ENCODE data around the gene MLH3.

Gene MLH3

DNA sequence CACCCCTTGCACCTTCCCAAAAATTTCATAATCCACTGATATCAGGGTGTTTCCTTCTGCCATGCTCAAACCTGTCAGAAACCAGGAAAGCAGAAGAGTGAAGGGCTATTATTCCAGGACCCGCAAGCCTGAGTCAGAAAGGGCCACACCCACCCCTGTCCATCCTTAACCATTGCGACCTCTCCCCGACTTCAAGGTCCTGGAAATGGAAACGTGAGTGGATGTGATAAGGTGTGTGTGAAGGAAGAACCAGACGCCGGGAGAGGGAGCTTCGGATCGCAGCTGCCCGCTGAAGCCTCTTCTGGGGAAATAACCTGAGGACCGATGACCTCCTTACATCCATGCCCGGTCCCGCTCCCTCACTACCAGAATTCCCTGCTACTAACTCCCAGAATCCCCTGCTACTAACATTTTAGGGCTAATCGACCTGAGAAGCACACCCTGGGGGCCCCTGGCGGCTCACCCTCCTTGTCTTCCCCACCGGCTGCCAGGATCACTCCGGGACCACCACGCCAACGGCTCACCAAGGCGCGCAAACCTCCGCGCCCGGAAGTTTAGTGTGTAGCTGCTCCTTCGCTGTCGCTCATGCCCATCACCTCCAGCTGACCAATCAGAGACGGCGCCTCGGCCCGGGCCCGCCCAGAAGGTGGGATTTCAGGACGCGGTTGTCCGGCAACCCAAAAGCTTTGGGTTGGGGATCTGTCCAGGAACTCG is 12.4 kb upstream of the MLH3 start, which contains the start of gene ACYP1:
ACYP1 (minus strand) TSS at position 534 of the 714 bp plus-strand sequence; CDS start at position 63, 471 bp downstream.
- TF ChIP-seq CTCF (IDR thresholded peaks at IDR 0.05; ENCODE audit: low read depth, low read length): no peak
- peak; percentile 94 for DNase-seq
- Histone ChIP-seq H3K9me3 (no peaks in the 10 kb centered on the region), H3K27me3 (no peaks in the 10 kb centered on the region), H3K4me3 (ENCODE audit: low read depth, low read length) (peak within 1 kb of the TSS; percentile 88), H3K36me3 (peaks cover 15% of the 10 kb centered on the region), H3K4me1 (no peaks in the 10 kb centered on the region)

- no peaks in the 10 kb centered on the region for H3K4me1 ChIP-seq
- H3K27me3 ChIP-seq: no peaks in the 10 kb centered on the region
- H3K4me3 ChIP-seq (ENCODE audit: low read depth, low read length): peak overlapping the region; percentile 88
- DNase-seq: no peak
- no peaks in the 10 kb centered on the region for H3K9me3 ChIP-seq
- TF ChIP-seq CTCF (IDR thresholded peaks at IDR 0.05; ENCODE audit: low read depth, low read length): no peak
- peaks cover 15% of the 10 kb centered on the region for H3K36me3 ChIP-seq
Observed at GRCh38 chr14:75063013-75063412, 11.7 kb upstream of the MLH3 start.

DNA sequence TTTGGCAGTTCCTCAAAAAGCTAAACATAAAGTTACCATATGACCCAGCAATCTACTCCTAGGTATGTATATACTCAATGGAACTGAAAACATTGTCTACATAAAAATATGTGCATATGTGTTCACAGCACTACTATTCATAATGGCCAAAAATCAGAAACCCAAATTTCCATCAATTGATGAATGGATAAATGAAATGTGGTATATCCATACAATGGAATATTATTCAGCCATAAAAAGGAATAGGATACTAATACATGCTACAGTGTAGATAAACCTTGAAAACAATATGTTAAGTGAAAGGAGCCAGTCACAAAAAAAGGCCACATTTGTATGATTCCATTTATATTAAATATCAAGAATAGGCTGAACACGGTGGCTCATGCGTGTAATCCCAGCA is 9.2 kb upstream of the MLH3 start:
- Histone ChIP-seq H3K36me3 (peaks cover 17% of the 10 kb centered on the region), H3K9me3 (no peaks in the 10 kb centered on the region), H3K4me1 (no peaks in the 10 kb centered on the region; the same call in 1 of the 2 replicates), H3K27me3 (no peaks in the 10 kb centered on the region), H3K4me3 (ENCODE audit: low read depth, low read length) (no peak overlapping the region)
- no peak for DNase-seq
- no peak for TF ChIP-seq CTCF (IDR thresholded peaks at IDR 0.05; ENCODE audit: low read depth, low read length)

DNA sequence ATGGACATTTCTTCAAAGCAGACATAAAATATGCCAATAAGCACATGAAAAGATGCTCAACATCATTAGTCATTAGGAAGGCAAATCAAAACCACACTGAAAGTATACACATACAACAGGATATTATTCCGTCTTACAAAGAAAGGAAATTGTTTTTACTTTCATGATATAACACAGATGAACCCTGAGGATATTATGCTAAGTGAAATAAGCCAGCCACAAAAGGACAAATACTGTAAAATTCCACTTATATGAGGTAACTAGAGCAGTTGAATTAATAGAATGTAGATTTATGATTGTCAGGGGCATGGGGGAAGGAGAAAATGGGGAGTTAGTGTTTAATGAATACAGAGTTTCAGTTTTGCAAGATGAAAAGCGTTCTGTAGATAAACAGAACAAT is 8.4 kb upstream of the MLH3 start:
- Histone ChIP-seq H3K4me1 (no peaks in the 10 kb centered on the region; the same call in 1 of the 2 replicates), H3K9me3 (no peaks in the 10 kb centered on the region), H3K27me3 (no peaks in the 10 kb centered on the region), H3K4me3 (ENCODE audit: low read depth, low read length) (no peak overlapping the region), H3K36me3 (peaks cover 17% of the 10 kb centered on the region)
- no peak for TF ChIP-seq CTCF (IDR thresholded peaks at IDR 0.05; ENCODE audit: low read depth, low read length)
- no peak for DNase-seq

DNA sequence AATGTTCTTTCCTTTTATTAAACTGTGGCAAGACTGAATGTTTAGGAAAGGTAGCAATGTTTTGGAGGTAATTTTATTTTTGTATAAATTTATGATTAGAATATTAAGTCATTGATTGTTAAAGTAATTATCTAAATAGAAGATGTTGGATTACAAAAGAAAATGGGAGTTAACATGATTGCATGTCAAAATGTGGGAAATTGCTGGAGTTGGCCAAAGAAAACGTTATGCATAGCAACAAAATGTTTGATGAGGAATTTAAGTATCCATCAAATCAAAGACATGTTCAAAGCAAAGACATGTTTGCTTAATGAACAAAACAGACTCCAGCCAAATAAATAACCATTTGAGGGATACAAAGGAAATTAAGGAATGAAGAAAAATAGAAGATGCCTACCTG is 3.2 kb upstream of the MLH3 start:
- Histone ChIP-seq H3K9me3 (no peaks in the 10 kb centered on the region), H3K4me1 (peaks cover 9% of the 10 kb centered on the region), H3K36me3 (peaks cover 2% of the 10 kb centered on the region), H3K4me3 (ENCODE audit: low read depth, low read length) (no peak overlapping the region), H3K27me3 (no peaks in the 10 kb centered on the region)
- TF ChIP-seq CTCF (IDR thresholded peaks at IDR 0.05; ENCODE audit: low read depth, low read length): no peak
- DNase-seq: no peak

Measured in BE2C (cell line).